Measurements from ENCODE around the gene UQCC2. TPM values are rescaled to one million over a fixed set of nuclear protein-coding genes. Genes with fewer than 3 reads are reported as not detected.

The UQCC2 gene
- total RNA-seq, 1 donor from 2014 or later: 54.9 TPM

GRCh38 chr6:33678233-33678931 lies 33.1 kb downstream of the UQCC2 start:
- no peak for DNase-seq (ENCODE audit: low spot score)
- Mint-ChIP-seq H3K9me3 (ENCODE audit: unreplicated experiment) (no peaks in the 10 kb centered on the region), H3K36me3 (ENCODE audit: low read depth, unreplicated experiment) (peaks cover 56% of the 10 kb centered on the region), H3K4me3 (ENCODE audit: unreplicated experiment) (peak overlapping the region; percentile 77), H3K27ac (ENCODE audit: unreplicated experiment) (peak overlapping the region; percentile 26), H3K27me3 (ENCODE audit: unreplicated experiment) (peaks cover 8% of the 10 kb centered on the region), H3K4me1 (ENCODE audit: unreplicated experiment) (no peaks in the 10 kb centered on the region)
- TF ChIP-seq CTCF (IDR thresholded peaks at IDR 0.05; ENCODE audit: unreplicated experiment): no peak

GRCh38 chr6:33677689-33678088 lies 33.8 kb downstream of the UQCC2 start:
- Mint-ChIP-seq H3K27ac (ENCODE audit: unreplicated experiment) (peak overlapping the region; percentile 26), H3K4me1 (ENCODE audit: unreplicated experiment) (no peaks in the 10 kb centered on the region), H3K27me3 (ENCODE audit: unreplicated experiment) (peaks cover 8% of the 10 kb centered on the region), H3K4me3 (ENCODE audit: unreplicated experiment) (peak overlapping the region; percentile 77), H3K36me3 (ENCODE audit: low read depth, unreplicated experiment) (peaks cover 55% of the 10 kb centered on the region), H3K9me3 (ENCODE audit: unreplicated experiment) (no peaks in the 10 kb centered on the region)
- DNase-seq (ENCODE audit: low spot score): no peak
- TF ChIP-seq CTCF (IDR thresholded peaks at IDR 0.05; ENCODE audit: unreplicated experiment): no peak

GRCh38 chr6:33677143-33677660 lies 34.3 kb downstream of the UQCC2 start:
- no peak for TF ChIP-seq CTCF (IDR thresholded peaks at IDR 0.05; ENCODE audit: unreplicated experiment)
- peak overlapping the region; percentile 77 for H3K4me3 Mint-ChIP-seq (ENCODE audit: unreplicated experiment)
- no peak overlapping the region for H3K27ac Mint-ChIP-seq (ENCODE audit: unreplicated experiment)
- no peaks in the 10 kb centered on the region for H3K9me3 Mint-ChIP-seq (ENCODE audit: unreplicated experiment)
- peaks cover 53% of the 10 kb centered on the region for H3K36me3 Mint-ChIP-seq (ENCODE audit: low read depth, unreplicated experiment)
- no peaks in the 10 kb centered on the region for H3K4me1 Mint-ChIP-seq (ENCODE audit: unreplicated experiment)
- peaks cover 8% of the 10 kb centered on the region for H3K27me3 Mint-ChIP-seq (ENCODE audit: unreplicated experiment)
- no peak for DNase-seq (ENCODE audit: low spot score)

- no peak for DNase-seq (ENCODE audit: low spot score)
- H3K36me3 Mint-ChIP-seq (ENCODE audit: low read depth, unreplicated experiment): peaks cover 56% of the 10 kb centered on the region
- no peaks in the 10 kb centered on the region for H3K4me1 Mint-ChIP-seq (ENCODE audit: unreplicated experiment)
- H3K27me3 Mint-ChIP-seq (ENCODE audit: unreplicated experiment): peaks cover 10% of the 10 kb centered on the region
- H3K4me3 Mint-ChIP-seq (ENCODE audit: unreplicated experiment): peak overlapping the region; percentile 74
- H3K27ac Mint-ChIP-seq (ENCODE audit: unreplicated experiment): no peak overlapping the region
- no peak for TF ChIP-seq CTCF (IDR thresholded peaks at IDR 0.05; ENCODE audit: unreplicated experiment)
- no peaks in the 10 kb centered on the region for H3K9me3 Mint-ChIP-seq (ENCODE audit: unreplicated experiment)
Observed at GRCh38 chr6:33676416-33677142, 34.9 kb downstream of the UQCC2 start.

GRCh38 chr6:33675968-33676367 lies 35.5 kb downstream of the UQCC2 start:
- Mint-ChIP-seq H3K36me3 (ENCODE audit: low read depth, unreplicated experiment) (peaks cover 52% of the 10 kb centered on the region), H3K4me3 (ENCODE audit: unreplicated experiment) (peak overlapping the region; percentile 25), H3K27ac (ENCODE audit: unreplicated experiment) (no peak overlapping the region), H3K9me3 (ENCODE audit: unreplicated experiment) (no peaks in the 10 kb centered on the region), H3K27me3 (ENCODE audit: unreplicated experiment) (peaks cover 11% of the 10 kb centered on the region), H3K4me1 (ENCODE audit: unreplicated experiment) (no peaks in the 10 kb centered on the region)
- no peak for DNase-seq (ENCODE audit: low spot score)
- no peak for TF ChIP-seq CTCF (IDR thresholded peaks at IDR 0.05; ENCODE audit: unreplicated experiment)

All from endothelial cell (in vitro differentiated cells).